PC-3 (cell line): Measurements from ENCODE around the gene CHM. TPM values are rescaled to one million over a fixed set of nuclear protein-coding genes. Genes with fewer than 3 reads are reported as not detected.

Source experiments
- ATAC-seq: fragments of 200-7000 bp; cut with Tn5 transposase; 2 replicates; pipeline ENCODE4 v1.9.1; 2020; ENCODE audit warnings: mild to moderate bottlenecking, moderate library complexity
- BruUV-seq: library from RNA; stranded (reverse); fragments of 400-500 nt; replicated peaks from 2 replicates; lab custom pipeline; 2021; lab: Mats Ljungman, UMichigan
- CTCF ChIA-PET: fragments of 300-600 bp; sonication (Branson Sonifier 250); formaldehyde crosslinking; loops from one replicate; lab custom pipeline; 2022; ENCODE audit warnings: antibody characterized with exemption; lab: Charles Lee
- POLR2A ChIA-PET: fragments of 300-600 bp; sonication (Branson Sonifier 250); formaldehyde crosslinking; loops from one replicate; lab custom pipeline; 2022; ENCODE audit warnings: antibody characterized with exemption; ENCODE audit not compliant: unreplicated experiment; lab: Charles Lee
- DNase-seq: peaks from one replicate; pipeline ENCODE4 v3.0.0-alpha.2; 2015
- H2AFZ ChIP-seq: fragments of 300-600 bp; sonication (generic); 2 replicates; pipeline ENCODE4 v1.6.0; 2016; ENCODE audit warnings: antibody characterized with exemption, low read length
- H3F3A ChIP-seq: fragments of 300-600 bp; sonication (generic); one replicate; pipeline ENCODE4 v1.6.0; 2017; ENCODE audit warnings: antibody characterized with exemption, low read length, control low read depth, mild to moderate bottlenecking; ENCODE audit not compliant: unreplicated experiment
- H3K27ac ChIP-seq: fragments of 300-600 bp; sonication (generic); 2 replicates; pipeline ENCODE4 v1.5.1; 2016; ENCODE audit warnings: mild to moderate bottlenecking, low read length
- H3K27me3 ChIP-seq: fragments of 300-600 bp; sonication (generic); 2 replicates; pipeline ENCODE4 v1.6.1; 2016; ENCODE audit warnings: low read length, mixed read lengths
- H3K36me3 ChIP-seq: fragments of 300-600 bp; sonication (generic); 2 replicates; pipeline ENCODE4 v1.6.1; 2016; ENCODE audit warnings: low read depth, mixed run types, low read length, mixed read lengths
- H3K4me1 ChIP-seq: fragments of 300-600 bp; sonication (generic); 2 replicates; pipeline ENCODE4 v1.5.1; 2016; ENCODE audit warnings: low read length; ENCODE audit not compliant: insufficient read depth
- H3K4me2 ChIP-seq: fragments of 300-600 bp; sonication (generic); 2 replicates; pipeline ENCODE4 v1.6.0; 2016; ENCODE audit warnings: low read length
- H3K4me3 ChIP-seq: fragments of 300-600 bp; sonication (generic); 2 replicates; pipeline ENCODE4 v1.5.1; 2016; ENCODE audit warnings: mild to moderate bottlenecking, low read length, mixed read lengths
- H3K79me2 ChIP-seq: fragments of 300-600 bp; sonication (generic); 2 replicates; pipeline ENCODE4 v1.6.1; 2017; ENCODE audit warnings: low read length, mixed read lengths
- H3K9ac ChIP-seq: fragments of 300-600 bp; sonication (generic); 2 replicates; pipeline ENCODE4 v1.6.0; 2016; ENCODE audit warnings: mild to moderate bottlenecking, low read length
- H3K9me2 ChIP-seq: fragments of 300-600 bp; sonication (generic); replicated peaks from 2 replicates; pipeline ENCODE4 v1.6.1; 2016; ENCODE audit warnings: mixed run types, low read length, mixed read lengths
- H3K9me3 ChIP-seq: fragments of 300-600 bp; sonication (generic); 2 replicates; pipeline ENCODE4 v1.6.1; 2016; ENCODE audit warnings: low read length, mixed read lengths
- H4K20me1 ChIP-seq: fragments of 300-600 bp; sonication (generic); 2 replicates; pipeline ENCODE4 v1.6.1; 2016; ENCODE audit warnings: low read length, mixed read lengths
- EZH2 ChIP-seq: fragments of 300-600 bp; sonication (generic); IDR thresholded peaks from one replicate; pipeline ENCODE4 v1.6.1; 2017; ENCODE audit warnings: antibody characterized with exemption, mild to moderate bottlenecking, low read length; ENCODE audit not compliant: unreplicated experiment
- EZH2phosphoT487 ChIP-seq: fragments of 300-600 bp; sonication (generic); IDR thresholded peaks from 2 replicates; pipeline ENCODE4 v1.6.1; 2018; ENCODE audit warnings: mild to moderate bottlenecking, antibody characterized with exemption, low read length, borderline replicate concordance
- intact Hi-C: fragments of 100-400 bp; cut with micrococcal nuclease; formaldehyde crosslinking; loops from 2 replicates; pipeline ENCODE4 v1.9.0; 2023
- total RNA-seq: library from RNA; depleted of rRNA; stranded (reverse); fragments of >200 nt; gene quantifications from 2 replicates; pipeline ENCODE4 v1.2.3, GENCODE V29; 2014
- TF ChIP-seq, protein P1 (sequence below): fragments of 300-600 bp; sonication (generic); conservative IDR thresholded peaks from 2 replicates; pipeline ENCODE4 v1.5.1; 2017; ENCODE audit warnings: antibody characterized with exemption, low read depth, mild to moderate bottlenecking, low read length

CHM gene
- total RNA-seq, 1 experiment from 2014 or later: 14.9 TPM

DNA sequence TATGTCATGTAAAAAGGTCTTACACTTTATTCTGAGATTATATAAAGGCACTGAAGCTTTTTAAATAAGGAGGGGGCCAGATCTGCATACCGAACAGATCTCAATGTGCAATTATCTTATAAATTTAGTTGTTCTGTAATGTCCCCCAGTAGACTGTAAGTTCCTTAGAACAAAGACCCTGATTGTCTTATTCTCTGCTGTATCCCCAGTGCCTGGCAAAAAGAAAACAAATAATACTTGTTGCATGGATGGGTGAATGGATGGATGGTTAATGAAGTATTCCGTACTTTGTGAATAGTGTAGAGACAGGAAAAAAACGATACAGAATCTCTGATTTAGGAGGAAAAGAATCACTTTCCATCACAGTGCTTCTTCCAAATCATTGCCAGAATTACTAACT lies 141.5 kb downstream of the CHM start:
- no peaks in the 10 kb centered on the region for H3K27me3 ChIP-seq
- H3K4me2 ChIP-seq: no peak overlapping the region
- TF ChIP-seq, protein P1, sequence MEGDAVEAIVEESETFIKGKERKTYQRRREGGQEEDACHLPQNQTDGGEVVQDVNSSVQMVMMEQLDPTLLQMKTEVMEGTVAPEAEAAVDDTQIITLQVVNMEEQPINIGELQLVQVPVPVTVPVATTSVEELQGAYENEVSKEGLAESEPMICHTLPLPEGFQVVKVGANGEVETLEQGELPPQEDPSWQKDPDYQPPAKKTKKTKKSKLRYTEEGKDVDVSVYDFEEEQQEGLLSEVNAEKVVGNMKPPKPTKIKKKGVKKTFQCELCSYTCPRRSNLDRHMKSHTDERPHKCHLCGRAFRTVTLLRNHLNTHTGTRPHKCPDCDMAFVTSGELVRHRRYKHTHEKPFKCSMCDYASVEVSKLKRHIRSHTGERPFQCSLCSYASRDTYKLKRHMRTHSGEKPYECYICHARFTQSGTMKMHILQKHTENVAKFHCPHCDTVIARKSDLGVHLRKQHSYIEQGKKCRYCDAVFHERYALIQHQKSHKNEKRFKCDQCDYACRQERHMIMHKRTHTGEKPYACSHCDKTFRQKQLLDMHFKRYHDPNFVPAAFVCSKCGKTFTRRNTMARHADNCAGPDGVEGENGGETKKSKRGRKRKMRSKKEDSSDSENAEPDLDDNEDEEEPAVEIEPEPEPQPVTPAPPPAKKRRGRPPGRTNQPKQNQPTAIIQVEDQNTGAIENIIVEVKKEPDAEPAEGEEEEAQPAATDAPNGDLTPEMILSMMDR: no peak
- TF ChIP-seq EZH2phosphoT487: no peak
- no peak for TF ChIP-seq EZH2
- DNase-seq (no peak), ATAC-seq (no peak)
- BruUV-seq: no TSS peak
- ChIA-PET CTCF (no interaction called here), POLR2A (no interaction called here)
- no peak overlapping the region for H3K27ac ChIP-seq
- no peaks in the 10 kb centered on the region for H3F3A ChIP-seq
- H3K79me2 ChIP-seq: no peaks in the 10 kb centered on the region
- H2AFZ ChIP-seq: no peak overlapping the region
- H3K9ac ChIP-seq: no peak overlapping the region
- no peaks in the 10 kb centered on the region for H3K9me2 ChIP-seq
- H3K4me3 ChIP-seq: no peak overlapping the region
- no peaks in the 10 kb centered on the region for H3K36me3 ChIP-seq
- H4K20me1 ChIP-seq: no peaks in the 10 kb centered on the region
- intact Hi-C loops: no loop called here
- no peaks in the 10 kb centered on the region for H3K4me1 ChIP-seq
- no peaks in the 10 kb centered on the region for H3K9me3 ChIP-seq

DNA sequence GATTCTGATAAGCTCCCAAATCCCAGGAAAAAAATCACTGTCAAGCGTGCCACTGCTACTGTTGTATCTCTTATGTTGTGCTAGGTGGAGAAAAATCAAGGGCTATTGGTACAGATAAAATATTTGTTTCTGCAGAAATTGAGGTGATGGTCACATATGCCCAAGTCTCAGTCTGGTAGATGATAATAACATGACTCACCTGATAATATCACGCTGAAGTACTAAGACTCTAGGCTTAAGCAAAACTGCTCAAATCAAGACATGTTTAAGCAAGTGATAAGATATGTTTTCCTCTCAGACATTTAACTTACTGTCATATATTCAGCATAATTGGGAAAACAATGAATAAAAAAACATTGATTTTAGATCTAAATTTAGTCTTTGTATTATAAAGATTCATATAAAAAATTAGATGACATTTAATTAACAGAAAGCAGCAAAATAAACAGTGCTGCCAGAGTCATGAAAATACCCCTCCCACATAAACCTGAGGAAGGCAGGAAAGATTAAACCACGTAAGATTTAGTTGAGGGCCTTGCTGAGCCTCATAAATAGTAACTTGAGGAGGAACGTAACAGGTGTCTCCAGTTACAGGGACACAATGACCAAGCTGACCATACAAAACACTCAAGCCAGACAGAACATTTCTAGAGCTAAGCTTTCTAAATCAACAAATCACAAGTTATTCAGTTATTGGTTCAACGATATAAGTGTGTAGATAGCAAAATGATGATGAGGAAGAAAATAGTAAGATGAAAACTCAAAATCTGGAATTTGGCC lies 143.5 kb downstream of the CHM start:
- Histone ChIP-seq H3K9me2 (no peaks in the 10 kb centered on the region), H3K36me3 (no peaks in the 10 kb centered on the region), H3K4me3 (no peak overlapping the region), H2AFZ (no peak overlapping the region), H4K20me1 (no peaks in the 10 kb centered on the region), H3K27ac (no peak overlapping the region), H3K79me2 (no peaks in the 10 kb centered on the region), H3K27me3 (no peaks in the 10 kb centered on the region), H3K9me3 (no peaks in the 10 kb centered on the region), H3F3A (no peaks in the 10 kb centered on the region), H3K4me2 (no peak overlapping the region), H3K9ac (no peak overlapping the region), H3K4me1 (no peaks in the 10 kb centered on the region)
- ATAC-seq (no peak), DNase-seq (no peak)
- CTCF ChIA-PET: no interaction called here
- TF ChIP-seq, protein P1: no peak
- TF ChIP-seq EZH2phosphoT487 (no peak), EZH2 (no peak)
- intact Hi-C loops: no loop called here
- POLR2A ChIA-PET: no interaction called here
- BruUV-seq: no TSS peak
